Effector memory CD4-positive, alpha-beta T cell (primary cell): ENCODE data around the gene STRBP.

Experiments used
- DNase-seq, 3 donors: peaks; one replicate each; pipeline ENCODE4 v3.0.0-alpha.2; 2020
- H3K27ac ChIP-seq: 2 replicates; pipeline ENCODE4 v1.7.0; 2013; ENCODE audit warnings: mild to moderate bottlenecking, low read length, moderate library complexity; ENCODE audit not compliant: insufficient read depth, poor library complexity, severe bottlenecking
- H3K27me3 ChIP-seq: replicated peaks from 2 replicates; pipeline ENCODE4 v1.7.0; 2013; ENCODE audit warnings: mild to moderate bottlenecking, low read length; ENCODE audit not compliant: insufficient read depth, control insufficient read depth, poor library complexity, severe bottlenecking
- H3K36me3 ChIP-seq: 2 replicates; pipeline ENCODE4 v1.7.0; 2013; ENCODE audit warnings: mild to moderate bottlenecking, low read length, moderate library complexity; ENCODE audit not compliant: control insufficient read depth, insufficient read depth
- H3K4me1 ChIP-seq: 2 replicates; pipeline ENCODE4 v1.7.0; 2013; ENCODE audit warnings: low read length, mild to moderate bottlenecking; ENCODE audit not compliant: control insufficient read depth, insufficient read depth, poor library complexity, severe bottlenecking
- H3K4me3 ChIP-seq: 2 replicates; pipeline ENCODE4 v1.7.0; 2013; ENCODE audit warnings: low read length, low read depth, mild to moderate bottlenecking; ENCODE audit not compliant: insufficient read depth, poor library complexity, severe bottlenecking
- H3K9me3 ChIP-seq: 2 replicates; pipeline ENCODE4 v1.7.0; 2013; ENCODE audit warnings: mild to moderate bottlenecking, low read length, moderate library complexity; ENCODE audit not compliant: control insufficient read depth

Gene STRBP

DNA sequence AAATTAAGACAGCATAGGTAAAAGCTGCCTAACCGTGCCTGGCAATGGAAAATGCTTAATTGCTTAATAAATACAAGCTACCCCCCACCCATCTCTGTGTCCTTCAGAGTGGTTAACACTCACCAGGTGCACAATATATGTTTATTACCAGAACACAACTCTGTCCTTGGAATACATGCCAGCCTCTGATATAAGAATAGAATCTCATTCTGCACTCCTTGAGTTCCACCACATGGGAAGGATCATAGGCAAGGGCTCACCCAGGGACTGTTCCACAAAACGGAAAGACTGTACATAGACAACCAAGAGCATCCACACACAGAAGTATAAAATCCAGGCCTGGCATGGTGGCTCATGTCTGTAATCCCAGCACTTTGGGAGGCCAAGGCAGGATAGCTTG is 91.4 kb downstream of the STRBP start:
- H3K27ac ChIP-seq = no peak overlapping the region

DNA sequence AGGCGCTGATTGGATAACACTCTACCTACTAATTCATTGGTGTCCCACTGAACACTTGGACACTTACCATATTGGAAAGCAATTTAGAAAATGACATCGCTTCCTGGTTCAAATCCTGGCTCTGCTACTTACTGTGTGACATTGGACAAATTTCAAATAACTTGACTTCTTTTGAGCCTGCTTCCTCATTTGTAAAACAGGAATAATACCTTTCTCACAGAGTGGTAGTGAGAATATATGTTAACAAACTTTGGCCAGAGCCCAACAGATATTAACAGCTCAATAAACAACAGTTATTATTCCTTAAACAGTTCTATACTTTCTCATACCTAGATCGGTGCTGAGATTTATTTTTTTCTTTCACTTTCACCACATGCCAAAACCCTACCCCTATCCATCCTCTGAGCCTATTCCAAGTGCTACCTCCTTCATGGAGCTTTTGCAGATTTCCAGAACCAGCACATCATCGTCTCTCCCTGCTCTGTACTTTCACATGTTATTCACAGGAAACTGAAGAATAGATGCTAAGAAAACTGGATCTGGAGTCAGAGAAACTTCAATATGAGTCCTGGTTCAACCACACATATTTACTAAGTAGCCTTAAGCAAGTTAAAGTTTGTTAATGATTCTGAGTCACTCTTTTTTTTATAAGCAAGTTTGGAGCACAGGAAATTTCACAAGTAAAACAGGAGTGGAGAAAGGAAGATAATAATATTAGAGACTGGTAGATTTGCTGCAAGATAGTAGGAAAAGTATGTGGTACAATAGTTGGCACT is 92.3 kb downstream of the STRBP start:
- Histone ChIP-seq H3K9me3 (no peaks in the 10 kb centered on the region), H3K27ac (no peak overlapping the region), H3K4me1 (no peaks in the 10 kb centered on the region), H3K27me3 (no peaks in the 10 kb centered on the region), H3K4me3 (no peak overlapping the region), H3K36me3 (peaks cover 6% of the 10 kb centered on the region)
- no peak for DNase-seq

More for the DNA sequence above, 91.4 kb downstream of the STRBP start:
- DNase-seq = no peak
- Histone ChIP-seq H3K9me3 (no peaks in the 10 kb centered on the region), H3K4me3 (no peak overlapping the region), H3K36me3 (peaks cover 6% of the 10 kb centered on the region), H3K4me1 (no peaks in the 10 kb centered on the region), H3K27me3 (no peaks in the 10 kb centered on the region)

DNA sequence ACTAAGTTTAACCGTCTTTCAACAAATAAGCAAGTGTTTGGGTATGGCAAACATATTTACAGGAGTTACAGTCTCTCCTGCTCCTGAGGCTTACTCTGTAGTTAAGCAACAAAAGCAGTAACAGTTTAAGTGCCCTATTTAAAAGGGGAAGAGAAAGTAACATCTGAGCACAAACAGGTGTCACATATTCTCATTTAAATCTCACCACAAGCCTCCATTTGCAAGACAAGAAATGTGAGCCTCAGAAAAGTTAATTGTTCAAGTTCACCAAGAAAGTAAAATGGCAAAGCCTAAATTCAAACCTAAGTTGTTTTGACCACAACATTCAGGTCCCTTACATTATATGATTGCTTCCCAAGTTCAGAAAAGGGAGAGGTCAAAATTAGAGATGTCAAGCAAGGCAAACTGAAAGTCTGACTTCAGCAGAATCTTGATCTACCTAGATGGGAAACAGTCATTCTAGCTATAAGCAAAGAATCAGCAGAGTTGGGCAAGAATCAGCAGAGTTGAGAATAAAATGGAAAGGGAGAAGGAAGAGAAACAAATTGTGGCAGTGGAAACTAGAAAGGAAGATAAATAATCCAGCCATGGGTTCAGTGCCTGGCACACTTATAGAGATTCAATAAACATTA is 93.4 kb downstream of the STRBP start:
- Histone ChIP-seq H3K9me3 (no peaks in the 10 kb centered on the region), H3K36me3 (peaks cover 6% of the 10 kb centered on the region), H3K27ac (no peak overlapping the region), H3K27me3 (no peaks in the 10 kb centered on the region), H3K4me1 (no peaks in the 10 kb centered on the region), H3K4me3 (no peak overlapping the region)
- DNase-seq = no peak

DNA sequence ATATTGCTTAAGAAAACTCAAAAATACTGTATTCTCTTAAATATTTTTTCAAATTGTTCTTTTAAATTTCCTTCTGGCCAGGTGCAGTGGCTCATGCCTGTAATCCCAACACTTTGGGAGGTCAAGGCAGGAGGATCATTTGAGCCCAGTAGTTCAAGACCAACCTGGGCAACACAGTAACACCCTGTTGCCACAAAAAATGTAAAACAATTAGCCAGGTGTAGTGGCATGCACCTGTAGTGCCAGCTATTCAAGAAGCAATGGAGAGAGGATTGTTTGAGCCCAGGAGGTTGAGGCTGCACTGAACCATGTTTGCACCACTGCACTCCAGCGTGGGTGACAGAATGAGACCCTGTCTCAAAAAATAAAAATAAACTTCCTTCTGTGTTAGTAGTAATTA is 94.3 kb downstream of the STRBP start:
- Histone ChIP-seq H3K9me3 (no peaks in the 10 kb centered on the region), H3K27me3 (no peaks in the 10 kb centered on the region), H3K4me3 (no peak overlapping the region), H3K36me3 (peaks cover 6% of the 10 kb centered on the region), H3K27ac (no peak overlapping the region), H3K4me1 (no peaks in the 10 kb centered on the region)
- no peak for DNase-seq

DNA sequence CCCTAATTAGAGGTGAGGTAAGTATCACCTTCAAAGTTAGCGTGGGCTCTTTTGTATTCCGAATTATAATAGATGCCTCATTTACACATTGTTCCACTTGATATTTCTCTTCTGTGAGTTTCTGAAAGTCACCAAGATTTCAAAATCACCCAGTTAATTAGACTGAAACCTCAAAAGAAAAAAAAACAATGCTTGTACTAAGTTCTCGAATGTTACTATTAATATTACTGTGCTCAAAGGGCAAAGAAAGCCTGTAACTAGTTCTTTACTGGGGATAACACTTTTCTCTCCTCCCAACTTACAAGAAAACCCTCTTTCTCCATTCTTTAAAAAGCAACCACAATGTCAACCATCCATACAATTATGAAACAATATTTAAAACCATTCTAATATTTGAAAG is 98.5 kb downstream of the STRBP start:
- Histone ChIP-seq H3K36me3 (peaks cover 3% of the 10 kb centered on the region), H3K27ac (no peak overlapping the region), H3K4me1 (no peaks in the 10 kb centered on the region), H3K27me3 (no peaks in the 10 kb centered on the region), H3K4me3 (no peak overlapping the region), H3K9me3 (no peaks in the 10 kb centered on the region)
- no peak for DNase-seq

DNA sequence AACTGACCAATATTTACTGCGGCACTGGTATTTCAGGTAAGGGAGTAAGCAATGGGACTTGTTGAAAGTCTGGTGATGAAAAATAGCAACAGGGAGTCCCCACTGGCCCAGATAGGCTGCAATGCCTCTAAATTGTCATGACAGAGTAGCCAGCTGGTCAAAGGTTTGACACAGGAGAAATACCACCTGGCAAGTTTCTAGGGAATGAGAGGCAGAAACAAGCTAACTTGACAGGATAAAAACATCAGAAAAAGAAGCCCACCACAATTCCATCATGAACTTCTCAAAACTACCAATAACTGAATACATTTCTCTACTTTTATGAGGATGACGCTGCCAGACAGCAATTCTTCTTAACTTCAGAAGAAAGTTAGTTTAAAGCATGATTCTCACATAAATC is 99.8 kb downstream of the STRBP start:
- H3K27ac ChIP-seq = no peak overlapping the region
- H3K27me3 ChIP-seq = no peaks in the 10 kb centered on the region
- no peak overlapping the region for H3K4me3 ChIP-seq
- H3K9me3 ChIP-seq = no peaks in the 10 kb centered on the region
- H3K36me3 ChIP-seq = peaks cover 3% of the 10 kb centered on the region
- no peak for DNase-seq
- no peaks in the 10 kb centered on the region for H3K4me1 ChIP-seq

DNA sequence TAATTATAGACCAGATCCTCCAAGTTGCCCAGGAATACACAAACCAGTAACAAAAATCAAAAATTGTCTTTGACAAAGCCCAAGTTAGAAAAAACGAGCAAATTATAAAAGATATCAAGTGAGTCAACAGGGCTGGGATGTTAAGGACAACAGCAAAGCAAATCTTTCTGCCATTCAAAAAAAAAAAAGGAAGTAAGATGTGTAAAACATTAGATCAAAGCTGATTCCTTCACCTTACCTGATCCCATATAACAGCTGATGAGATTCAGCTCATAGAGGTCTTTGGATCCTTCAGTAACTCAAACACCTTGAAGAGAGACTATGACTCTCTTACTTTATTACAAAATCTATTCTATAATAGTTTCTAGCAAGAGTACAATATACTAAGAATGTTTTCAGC is 100.9 kb downstream of the STRBP start:
- no peaks in the 10 kb centered on the region for H3K4me1 ChIP-seq
- H3K9me3 ChIP-seq = no peaks in the 10 kb centered on the region
- H3K27me3 ChIP-seq = no peaks in the 10 kb centered on the region
- no peak overlapping the region for H3K27ac ChIP-seq
- H3K36me3 ChIP-seq = no peaks in the 10 kb centered on the region
- no peak overlapping the region for H3K4me3 ChIP-seq
- no peak for DNase-seq

GRCh38 chr9:123165813-123166212 is 102.6 kb downstream of the STRBP start:
- no peak for DNase-seq

GRCh38 chr9:123164285-123164684 is 104.1 kb downstream of the STRBP start:
- H3K9me3 ChIP-seq = no peaks in the 10 kb centered on the region
- no peak overlapping the region for H3K4me3 ChIP-seq
- no peak for DNase-seq
- no peak overlapping the region for H3K27ac ChIP-seq
- no peaks in the 10 kb centered on the region for H3K4me1 ChIP-seq
- no peaks in the 10 kb centered on the region for H3K36me3 ChIP-seq
- H3K27me3 ChIP-seq = no peaks in the 10 kb centered on the region

More at GRCh38 chr9:123165813-123166212, 102.6 kb downstream of the STRBP start:
- Histone ChIP-seq H3K9me3 (no peaks in the 10 kb centered on the region), H3K27ac (no peak overlapping the region), H3K4me1 (no peaks in the 10 kb centered on the region), H3K36me3 (no peaks in the 10 kb centered on the region), H3K4me3 (no peak overlapping the region), H3K27me3 (no peaks in the 10 kb centered on the region)

DNA sequence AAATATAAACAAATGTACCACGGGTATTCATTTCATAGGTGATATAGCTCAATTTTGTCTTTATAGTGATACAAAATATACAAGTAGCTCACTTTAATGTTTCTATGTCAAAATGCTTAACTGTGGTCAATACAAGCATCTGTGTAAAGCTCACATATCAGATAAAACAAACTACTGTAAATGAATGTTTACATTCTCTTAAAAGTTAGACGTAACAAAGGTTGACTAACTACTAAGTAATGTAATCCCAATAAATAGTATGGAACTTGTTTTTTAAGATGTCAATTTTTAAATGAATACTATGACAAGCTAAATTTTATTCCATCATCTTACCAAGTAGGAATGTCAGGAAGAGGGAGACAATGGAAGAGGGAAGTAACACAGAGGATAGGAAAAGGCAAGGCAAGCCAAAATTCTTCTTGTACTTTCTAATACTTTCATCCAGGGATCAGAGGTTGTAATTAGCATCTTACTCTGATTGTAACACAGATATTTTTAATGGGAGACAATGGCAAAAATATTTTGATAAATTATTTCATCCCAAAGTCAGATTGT is 105.5 kb downstream of the STRBP start:
- Histone ChIP-seq H3K27ac (no peak overlapping the region), H3K4me1 (no peaks in the 10 kb centered on the region), H3K9me3 (no peaks in the 10 kb centered on the region), H3K27me3 (no peaks in the 10 kb centered on the region), H3K4me3 (no peak overlapping the region), H3K36me3 (no peaks in the 10 kb centered on the region)
- DNase-seq = no peak
